GM23248 (cell line): ENCODE measurements around the gene HPGD. TPM values are rescaled to one million over a fixed set of nuclear protein-coding genes. Genes with fewer than 3 reads are reported as not detected.

Experiments
- DNase-seq: peaks from one replicate; pipeline ENCODE4 v3.0.0-alpha.2; 2015
- H2AFZ ChIP-seq: fragments of 200-600 bp; sonication (generic); 2 replicates; pipeline ENCODE4 v1.6.1; 2016; ENCODE audit warnings: antibody characterized with exemption
- H3F3A ChIP-seq: fragments of 200-600 bp; sonication (generic); 2 replicates; pipeline ENCODE4 v1.6.1; 2016; ENCODE audit warnings: mild to moderate bottlenecking, antibody characterized with exemption, mixed run types; ENCODE audit not compliant: insufficient read depth
- H3K27ac ChIP-seq: fragments of 200-600 bp; sonication (generic); 2 replicates; pipeline ENCODE4 v1.5.1; 2016; ENCODE audit warnings: mild to moderate bottlenecking
- H3K27me3 ChIP-seq: fragments of 200-600 bp; sonication (generic); replicated peaks from 2 replicates; pipeline ENCODE4 v1.6.1; 2016; ENCODE audit warnings: mild to moderate bottlenecking; ENCODE audit not compliant: insufficient read depth
- H3K36me3 ChIP-seq: fragments of 200-600 bp; sonication (generic); 2 replicates; pipeline ENCODE4 v1.6.1; 2016; ENCODE audit warnings: low read depth, mild to moderate bottlenecking
- H3K4me1 ChIP-seq: fragments of 200-600 bp; sonication (generic); 2 replicates; pipeline ENCODE4 v1.6.1; 2016; ENCODE audit warnings: mild to moderate bottlenecking; ENCODE audit not compliant: insufficient read depth
- H3K4me2 ChIP-seq: fragments of 200-600 bp; sonication (generic); one replicate; pipeline ENCODE4 v1.6.1; 2016; ENCODE audit warnings: mild to moderate bottlenecking; ENCODE audit not compliant: unreplicated experiment
- H3K4me3 ChIP-seq: fragments of 200-600 bp; sonication (generic); 2 replicates; pipeline ENCODE4 v1.5.1; 2016; ENCODE audit warnings: mild to moderate bottlenecking
- H3K79me2 ChIP-seq: fragments of 200-600 bp; sonication (generic); 2 replicates; pipeline ENCODE4 v1.6.1; 2016; ENCODE audit warnings: mild to moderate bottlenecking; ENCODE audit not compliant: insufficient read depth
- H3K9ac ChIP-seq: fragments of 200-600 bp; sonication (generic); 2 replicates; pipeline ENCODE4 v1.6.1; 2016; ENCODE audit warnings: mild to moderate bottlenecking
- H3K9me2 ChIP-seq: fragments of 200-600 bp; sonication (generic); 2 replicates; pipeline ENCODE4 v1.6.1; 2016; ENCODE audit warnings: mixed run types, mild to moderate bottlenecking, moderate library complexity; ENCODE audit not compliant: insufficient read depth
- H3K9me3 ChIP-seq: fragments of 200-600 bp; sonication (generic); one replicate; pipeline ENCODE4 v1.6.1; 2017; ENCODE audit warnings: low read depth
- H4K20me1 ChIP-seq: fragments of 200-600 bp; sonication (generic); 2 replicates; pipeline ENCODE4 v1.6.0; 2016; ENCODE audit not compliant: insufficient read depth
- EZH2 ChIP-seq: fragments of 200-600 bp; sonication (generic); IDR thresholded peaks from 2 replicates; pipeline ENCODE4 v1.6.1; 2018; ENCODE audit warnings: antibody characterized with exemption, mild to moderate bottlenecking; ENCODE audit not compliant: insufficient read depth, poor library complexity, severe bottlenecking
- EZH2phosphoT487 ChIP-seq: fragments of 200-600 bp; sonication (generic); IDR thresholded peaks from 2 replicates; pipeline ENCODE4 v1.6.1; 2018; ENCODE audit warnings: antibody characterized with exemption, moderate library complexity, mild to moderate bottlenecking, low read depth; ENCODE audit not compliant: insufficient read depth
- WGBS, 2 experiments: methylation state at CpG; one replicate each; pipeline ENCODE4 v1.1.6; 2015 to 2017; ENCODE audit warnings: low lambda C conversion rate in 2 of 2, low coverage in 1 of 2; ENCODE audit errors: missing lambda C conversion rate in 2 of 2; 5-methylcytosine and 5-hydroxymethylcytosine counted together
- in situ Hi-C: fragments of 300-500 bp; cut with MboI; formaldehyde crosslinking; loops from 2 replicates; pipeline ENCODE4 v1.15.0; 2020
- polyA plus RNA-seq: library from polyadenylated mRNA; unstranded; fragments of >200 nt; fragmentation: Nextera tagmentation; extraction: Ambion mirVana; gene quantifications from 2 replicates; pipeline ENCODE4 v1.2.1, GENCODE V29; 2016
- total RNA-seq: library from RNA; depleted of rRNA; stranded (reverse); fragments of >200 nt; shearing (Covaris generic); gene quantifications from 2 replicates; pipeline ENCODE4 v1.2.3, GENCODE V29; 2014

The HPGD gene
- total and polyA plus RNA-seq, 2 experiments from 2014 or later = not detected

GRCh38 chr4:174512745-174513144 is 9.5 kb downstream of the HPGD start:
- Histone ChIP-seq H4K20me1 (no peaks in the 10 kb centered on the region), H3K27me3 (peaks cover 21% of the 10 kb centered on the region; the same call in 1 of the 2 replicates), H3K4me3 (no peak overlapping the region), H2AFZ (no peak overlapping the region), H3K4me1 (no peaks in the 10 kb centered on the region), H3K4me2 (no peak overlapping the region), H3K36me3 (no peaks in the 10 kb centered on the region), H3K27ac (no peak overlapping the region), H3K79me2 (no peaks in the 10 kb centered on the region), H3K9me2 (no peaks in the 10 kb centered on the region), H3K9ac (no peak overlapping the region), H3K9me3 (no peaks in the 10 kb centered on the region), H3F3A (no peaks in the 10 kb centered on the region)
- DNase-seq = no peak
- TF ChIP-seq EZH2phosphoT487 (no peak), EZH2 (no peak)
- 42 to 49% methylated on average over 3 of the region's 3 CpGs for WGBS, 2 experiments
- in situ Hi-C loops = no loop called here

- no peak overlapping the region for H2AFZ ChIP-seq
- H3K4me2 ChIP-seq = no peak overlapping the region
- no peak overlapping the region for H3K9ac ChIP-seq
- TF ChIP-seq EZH2 = no peak
- no peak for TF ChIP-seq EZH2phosphoT487
- in situ Hi-C loops = no loop called here
- no peaks in the 10 kb centered on the region for H3K9me2 ChIP-seq
- no peak overlapping the region for H3K27ac ChIP-seq
- 87 to 92% methylated on average over 4 of the region's 4 CpGs for WGBS, 2 experiments
- H3K4me3 ChIP-seq = no peak overlapping the region
- no peaks in the 10 kb centered on the region for H3K36me3 ChIP-seq
- no peak for DNase-seq
- no peaks in the 10 kb centered on the region for H3K9me3 ChIP-seq
- H3K27me3 ChIP-seq = peaks cover 14% of the 10 kb centered on the region
- peaks cover 5% of the 10 kb centered on the region; the same call in 1 of the 2 replicates for H3F3A ChIP-seq
- H3K79me2 ChIP-seq = no peaks in the 10 kb centered on the region
- H3K4me1 ChIP-seq = no peaks in the 10 kb centered on the region
- no peaks in the 10 kb centered on the region for H4K20me1 ChIP-seq
Observed at GRCh38 chr4:174505892-174506291, 16.4 kb downstream of the HPGD start.

- in situ Hi-C loops = no loop called here
- Histone ChIP-seq H3K9ac (no peak overlapping the region), H3K4me1 (no peaks in the 10 kb centered on the region), H3F3A (peaks cover 5% of the 10 kb centered on the region; the same call in 1 of the 2 replicates), H3K79me2 (no peaks in the 10 kb centered on the region), H3K36me3 (no peaks in the 10 kb centered on the region), H3K9me3 (no peaks in the 10 kb centered on the region), H4K20me1 (no peaks in the 10 kb centered on the region), H3K9me2 (no peaks in the 10 kb centered on the region), H2AFZ (no peak overlapping the region), H3K27ac (no peak overlapping the region), H3K4me2 (no peak overlapping the region), H3K27me3 (peaks cover 14% of the 10 kb centered on the region), H3K4me3 (no peak overlapping the region)
- TF ChIP-seq EZH2 (no peak), EZH2phosphoT487 (no peak)
- WGBS, 2 experiments = 32 to 44% methylated on average over 3 of the region's 3 CpGs
- no peak for DNase-seq
Observed at GRCh38 chr4:174505007-174505406, 17.3 kb downstream of the HPGD start.

- no peaks in the 10 kb centered on the region for H3K4me1 ChIP-seq
- no peaks in the 10 kb centered on the region for H3K79me2 ChIP-seq
- in situ Hi-C loops = no loop called here
- peaks cover 5% of the 10 kb centered on the region; the same call in 1 of the 2 replicates for H3F3A ChIP-seq
- peak; percentile 68 for DNase-seq
- H3K9me3 ChIP-seq = no peaks in the 10 kb centered on the region
- H3K9ac ChIP-seq = no peak overlapping the region
- H4K20me1 ChIP-seq = no peaks in the 10 kb centered on the region
- no peak for TF ChIP-seq EZH2phosphoT487
- no peak for TF ChIP-seq EZH2
- no peak overlapping the region for H3K27ac ChIP-seq
- H3K4me3 ChIP-seq = no peak overlapping the region
- peaks cover 21% of the 10 kb centered on the region for H3K27me3 ChIP-seq
- no peak overlapping the region for H3K4me2 ChIP-seq
- no peaks in the 10 kb centered on the region for H3K9me2 ChIP-seq
- peak overlapping the region; percentile 52; the same call in 1 of the 2 replicates for H2AFZ ChIP-seq
- 79 to 90% methylated on average over 3 of the region's 3 CpGs for WGBS, 2 experiments
- no peaks in the 10 kb centered on the region for H3K36me3 ChIP-seq
Observed at GRCh38 chr4:174503079-174503715, 19.1 kb downstream of the HPGD start.
